Heart left ventricle (tissue), 13 donors: ENCODE measurements around the gene EML5.

Experiments
- POLR2A ChIP-seq, 2 donors: fragments of 450-650 bp; IDR thresholded peaks; one replicate each; pipeline ENCODE4 v1.6.1; 2017; ENCODE audit warnings: antibody characterized with exemption in 2 of 2, mild to moderate bottlenecking in 2 of 2, moderate library complexity in 2 of 2
- TF ChIP-seq, protein P1 (sequence below), 12 donors: fragments of 200-600 bp; sonication (generic) in 4 of 12; IDR thresholded peaks; one replicate each; pipeline versions ENCODE4 v1.5.0 to v1.8.0; 2018 to 2022; ENCODE audit warnings: antibody characterized with exemption in 12 of 12, mild to moderate bottlenecking in 5 of 12
- donor health status: ischemic (EF 13 %, LVEDD 7.1; RV severe dilation, severe dysfunction).
- donor health status: DM: no; HTN: yes; CAD: no.
- donor health status: DM: no; HTN: no; CAD: no.
- donor health status: ischemic (EF 25% LVEDD 6.9; RV normal size, moderate dysfunction).
- donor health status: ischemic (EF 25% LVEDD 5.7; RV mildly dilated, moderate dysfunction).
- donor health status: ischemic (EF 35%, LVEDD 5.7; RV mildly dilated, moderate dysfunction).
- donor health status: nonischemic (EF 11% LVEDD 7.7; RV severe dilation, severe dysfunction).
- donor health status: DM: yes; HTN: yes; CAD: no.
- donor health status: PGD.
- donor health status: ischemic (EF 29% LVEDD 5.4; RV normal size, mild dysfunction).
- donor health status: nonischemic (EF 23%, LVEDD 6.1; RV moderate dilation, normal function).

DNA sequence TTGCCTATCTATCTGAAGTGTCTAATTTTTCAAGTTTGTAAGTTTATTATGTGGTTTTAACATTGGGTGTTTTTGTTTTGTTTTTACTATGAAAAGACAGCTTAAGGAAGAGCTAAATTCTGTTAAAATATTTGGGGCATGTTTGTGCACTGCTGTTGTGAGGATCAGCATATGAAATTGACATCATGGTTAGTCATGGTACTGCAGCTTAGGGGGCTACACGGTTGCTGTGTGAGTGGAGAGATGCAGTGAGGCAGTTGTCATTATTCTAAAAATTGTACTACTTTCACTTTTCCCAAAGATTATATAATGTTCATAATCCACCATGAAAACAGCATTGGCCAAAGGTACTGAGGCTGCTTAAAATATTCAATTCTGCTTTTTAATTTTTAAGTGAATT is 180.9 kb downstream of the EML5 start:
- TF ChIP-seq, protein P1, sequence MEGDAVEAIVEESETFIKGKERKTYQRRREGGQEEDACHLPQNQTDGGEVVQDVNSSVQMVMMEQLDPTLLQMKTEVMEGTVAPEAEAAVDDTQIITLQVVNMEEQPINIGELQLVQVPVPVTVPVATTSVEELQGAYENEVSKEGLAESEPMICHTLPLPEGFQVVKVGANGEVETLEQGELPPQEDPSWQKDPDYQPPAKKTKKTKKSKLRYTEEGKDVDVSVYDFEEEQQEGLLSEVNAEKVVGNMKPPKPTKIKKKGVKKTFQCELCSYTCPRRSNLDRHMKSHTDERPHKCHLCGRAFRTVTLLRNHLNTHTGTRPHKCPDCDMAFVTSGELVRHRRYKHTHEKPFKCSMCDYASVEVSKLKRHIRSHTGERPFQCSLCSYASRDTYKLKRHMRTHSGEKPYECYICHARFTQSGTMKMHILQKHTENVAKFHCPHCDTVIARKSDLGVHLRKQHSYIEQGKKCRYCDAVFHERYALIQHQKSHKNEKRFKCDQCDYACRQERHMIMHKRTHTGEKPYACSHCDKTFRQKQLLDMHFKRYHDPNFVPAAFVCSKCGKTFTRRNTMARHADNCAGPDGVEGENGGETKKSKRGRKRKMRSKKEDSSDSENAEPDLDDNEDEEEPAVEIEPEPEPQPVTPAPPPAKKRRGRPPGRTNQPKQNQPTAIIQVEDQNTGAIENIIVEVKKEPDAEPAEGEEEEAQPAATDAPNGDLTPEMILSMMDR (IDR thresholded peaks at IDR 0.05): peak in 1 of 12 donors; percentile 23
- no peak for TF ChIP-seq POLR2A (IDR thresholded peaks at IDR 0.05)
